A673 (cell line): ENCODE results near the gene EPN2. TPM values are rescaled to one million over a fixed set of nuclear protein-coding genes. Genes with fewer than 3 reads are reported as not detected.

Source experiments
- BruUV-seq: library from RNA; stranded (reverse); fragments of 400-500 nt; replicated peaks from 2 replicates; lab custom pipeline; 2021; lab: Mats Ljungman, UMichigan
- CTCF ChIA-PET: fragments of 300-600 bp; sonication (Branson Sonifier 250); formaldehyde crosslinking; loops from one replicate; lab custom pipeline; 2022; ENCODE audit warnings: antibody characterized with exemption; lab: Charles Lee
- POLR2A ChIA-PET: fragments of 300-600 bp; sonication (Branson Sonifier 250); formaldehyde crosslinking; loops from one replicate; lab custom pipeline; 2022; ENCODE audit warnings: antibody characterized with exemption; ENCODE audit not compliant: low non-redundant PET; lab: Charles Lee
- DNase-seq: peaks from one replicate; pipeline ENCODE4 v3.0.0-alpha.2; 2015; ENCODE audit warnings: low spot score
- H3K27ac ChIP-seq: fragments of 200-600 bp; sonication (generic); 2 replicates; pipeline ENCODE4 v1.5.1; 2016; ENCODE audit warnings: mixed run types, low read depth, mild to moderate bottlenecking, mixed read lengths, antibody characterized with exemption, low read length; ENCODE audit not compliant: poor library complexity, severe bottlenecking
- H3K27me3 ChIP-seq: fragments of 200-600 bp; sonication (generic); replicated peaks from 2 replicates; pipeline ENCODE4 v1.6.1; 2017; ENCODE audit warnings: mixed run types, low read depth, mild to moderate bottlenecking, mixed read lengths, antibody characterized with exemption, low read length; ENCODE audit not compliant: insufficient read depth, poor library complexity
- H3K36me3 ChIP-seq: fragments of 200-600 bp; sonication (generic); 2 replicates; pipeline ENCODE4 v1.6.1; 2016; ENCODE audit warnings: mixed run types, mild to moderate bottlenecking, mixed read lengths, antibody characterized with exemption, low read length; ENCODE audit not compliant: insufficient read depth, poor library complexity, severe bottlenecking
- H3K4me1 ChIP-seq: fragments of 200-600 bp; sonication (generic); 2 replicates; pipeline ENCODE4 v1.6.1; 2017; ENCODE audit warnings: mixed run types, mild to moderate bottlenecking, mixed read lengths, antibody characterized with exemption, low read length; ENCODE audit not compliant: insufficient read depth, poor library complexity, severe bottlenecking
- H3K4me3 ChIP-seq: fragments of 200-600 bp; sonication (generic); 2 replicates; pipeline ENCODE4 v1.5.1; 2016; ENCODE audit warnings: low read depth, mixed run types, mild to moderate bottlenecking, mixed read lengths, low read length; ENCODE audit not compliant: poor library complexity, severe bottlenecking
- H3K9me3 ChIP-seq: fragments of 200-600 bp; sonication (generic); 2 replicates; pipeline ENCODE4 v1.6.1; 2016; ENCODE audit warnings: mixed run types, low read depth, mild to moderate bottlenecking, mixed read lengths, antibody characterized with exemption, low read length; ENCODE audit not compliant: poor library complexity, severe bottlenecking
- EZH2 ChIP-seq: fragments of 200-600 bp; sonication (generic); IDR thresholded peaks from 2 replicates; pipeline ENCODE4 v1.6.1; 2017; ENCODE audit warnings: borderline replicate concordance, low read depth, mild to moderate bottlenecking, mixed read lengths, antibody characterized with exemption, low read length; ENCODE audit not compliant: poor library complexity, severe bottlenecking
- intact Hi-C: fragments of 100-400 bp; cut with micrococcal nuclease; formaldehyde crosslinking; loops from one replicate; pipeline ENCODE4 v1.10.0; 2022; ENCODE audit not compliant: unreplicated experiment
- total RNA-seq: library from RNA; stranded (reverse); gene quantifications from 2 replicates; pipeline ENCODE4 v1.2.3, GENCODE V29; 2021
- TF ChIP-seq, protein P1 (sequence below): fragments of 300-800, 200-600 bp; sonication (generic); conservative IDR thresholded peaks from 2 replicates; pipeline ENCODE4 v1.5.1; 2017; ENCODE audit warnings: low read depth, mild to moderate bottlenecking, antibody characterized with exemption, low read length, moderate library complexity, mixed read lengths

EPN2 gene
- total RNA-seq, 1 experiment from 2014 or later, result 52.0 TPM

DNA sequence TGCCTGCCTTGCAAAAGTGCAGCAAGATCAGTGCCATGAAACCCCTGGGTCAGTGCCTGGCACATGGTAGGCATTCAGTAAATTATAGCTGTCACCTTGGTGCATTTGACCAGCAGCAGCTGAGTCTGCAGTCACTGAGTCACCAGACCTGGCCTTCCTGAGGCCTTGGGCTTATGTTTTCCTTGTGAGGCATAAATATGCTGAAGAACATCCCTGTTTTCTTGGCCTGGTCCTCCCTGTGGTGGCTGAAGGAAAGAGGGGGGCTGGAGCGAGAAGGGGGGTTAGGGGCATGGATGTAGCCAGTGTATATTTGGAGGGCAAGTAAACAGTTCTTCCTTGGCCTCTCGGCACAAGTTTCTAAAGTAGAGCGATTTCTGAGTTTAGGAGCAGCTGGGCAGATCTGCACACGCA is 26.5 kb downstream of the EPN2 start:
- no peak for TF ChIP-seq EZH2
- TF ChIP-seq, protein P1, sequence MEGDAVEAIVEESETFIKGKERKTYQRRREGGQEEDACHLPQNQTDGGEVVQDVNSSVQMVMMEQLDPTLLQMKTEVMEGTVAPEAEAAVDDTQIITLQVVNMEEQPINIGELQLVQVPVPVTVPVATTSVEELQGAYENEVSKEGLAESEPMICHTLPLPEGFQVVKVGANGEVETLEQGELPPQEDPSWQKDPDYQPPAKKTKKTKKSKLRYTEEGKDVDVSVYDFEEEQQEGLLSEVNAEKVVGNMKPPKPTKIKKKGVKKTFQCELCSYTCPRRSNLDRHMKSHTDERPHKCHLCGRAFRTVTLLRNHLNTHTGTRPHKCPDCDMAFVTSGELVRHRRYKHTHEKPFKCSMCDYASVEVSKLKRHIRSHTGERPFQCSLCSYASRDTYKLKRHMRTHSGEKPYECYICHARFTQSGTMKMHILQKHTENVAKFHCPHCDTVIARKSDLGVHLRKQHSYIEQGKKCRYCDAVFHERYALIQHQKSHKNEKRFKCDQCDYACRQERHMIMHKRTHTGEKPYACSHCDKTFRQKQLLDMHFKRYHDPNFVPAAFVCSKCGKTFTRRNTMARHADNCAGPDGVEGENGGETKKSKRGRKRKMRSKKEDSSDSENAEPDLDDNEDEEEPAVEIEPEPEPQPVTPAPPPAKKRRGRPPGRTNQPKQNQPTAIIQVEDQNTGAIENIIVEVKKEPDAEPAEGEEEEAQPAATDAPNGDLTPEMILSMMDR, result no peak
- Histone ChIP-seq H3K9me3 (no peaks in the 10 kb centered on the region), H3K4me1 (peaks cover 26% of the 10 kb centered on the region), H3K36me3 (no peaks in the 10 kb centered on the region), H3K27ac (no peak overlapping the region), H3K4me3 (no peak overlapping the region), H3K27me3 (no peaks in the 10 kb centered on the region)
- no TSS peak for BruUV-seq
- ChIA-PET CTCF (no interaction called here), POLR2A (no interaction called here)
- no peak for DNase-seq
- intact Hi-C loops, result no loop called here

DNA sequence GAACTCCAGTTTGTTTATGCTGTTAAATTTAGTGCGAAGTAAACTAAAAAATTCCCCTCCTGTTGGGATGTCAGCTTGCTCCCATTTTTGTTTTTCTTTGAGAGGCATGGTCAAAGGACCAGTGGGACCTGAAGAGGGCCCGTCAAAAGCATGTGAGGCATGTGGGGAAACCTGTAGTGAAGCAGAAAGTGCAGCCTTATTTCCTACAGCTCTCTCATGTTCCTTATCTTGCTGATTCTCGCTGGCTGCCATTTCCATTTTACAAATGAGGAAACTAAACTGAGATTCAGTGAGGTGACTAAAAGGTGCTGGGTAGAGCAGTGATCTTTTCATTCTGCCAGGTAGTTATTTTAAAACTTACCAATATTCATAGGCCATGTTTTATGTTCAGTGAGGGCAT is 27.1 kb downstream of the EPN2 start:
- POLR2A ChIA-PET, result no interaction called here
- no peak for TF ChIP-seq EZH2
- TF ChIP-seq, protein P1, result no peak
- Histone ChIP-seq H3K27ac (no peak overlapping the region), H3K4me1 (peaks cover 26% of the 10 kb centered on the region), H3K36me3 (no peaks in the 10 kb centered on the region), H3K4me3 (no peak overlapping the region), H3K9me3 (no peaks in the 10 kb centered on the region), H3K27me3 (no peaks in the 10 kb centered on the region)
- no peak for DNase-seq
- CTCF ChIA-PET, result no interaction called here
- intact Hi-C loops, result no loop called here
- BruUV-seq, result no TSS peak

GRCh38 chr17:19264681-19265080 is 27.5 kb downstream of the EPN2 start:
- H3K27ac ChIP-seq, result no peak overlapping the region
- ChIA-PET CTCF (no interaction called here), POLR2A (no interaction called here)
- BruUV-seq, result no TSS peak
- intact Hi-C loops, result no loop called here
- DNase-seq, result no peak
- no peaks in the 10 kb centered on the region for H3K27me3 ChIP-seq
- no peak overlapping the region for H3K4me3 ChIP-seq
- H3K36me3 ChIP-seq, result no peaks in the 10 kb centered on the region
- peaks cover 26% of the 10 kb centered on the region for H3K4me1 ChIP-seq
- no peaks in the 10 kb centered on the region for H3K9me3 ChIP-seq
- no peak for TF ChIP-seq EZH2
- TF ChIP-seq, protein P1, result no peak
